ENCODE data around the gene NEBL. TPM values are rescaled to one million over a fixed set of nuclear protein-coding genes. Genes with fewer than 3 reads are reported as not detected.
"Not testable (repeated sequence)": the region's sequence is repeated elsewhere in the genome, so short reads cannot be mapped to it uniquely, and the experiment has no call there.

NEBL gene
- total RNA-seq = 10 to 100 TPM; 13.9 to 18.7 (median 16.0) TPM
- polyA plus RNA-seq = 1 to 10 TPM; 4.1 to 8.8 TPM

DNA sequence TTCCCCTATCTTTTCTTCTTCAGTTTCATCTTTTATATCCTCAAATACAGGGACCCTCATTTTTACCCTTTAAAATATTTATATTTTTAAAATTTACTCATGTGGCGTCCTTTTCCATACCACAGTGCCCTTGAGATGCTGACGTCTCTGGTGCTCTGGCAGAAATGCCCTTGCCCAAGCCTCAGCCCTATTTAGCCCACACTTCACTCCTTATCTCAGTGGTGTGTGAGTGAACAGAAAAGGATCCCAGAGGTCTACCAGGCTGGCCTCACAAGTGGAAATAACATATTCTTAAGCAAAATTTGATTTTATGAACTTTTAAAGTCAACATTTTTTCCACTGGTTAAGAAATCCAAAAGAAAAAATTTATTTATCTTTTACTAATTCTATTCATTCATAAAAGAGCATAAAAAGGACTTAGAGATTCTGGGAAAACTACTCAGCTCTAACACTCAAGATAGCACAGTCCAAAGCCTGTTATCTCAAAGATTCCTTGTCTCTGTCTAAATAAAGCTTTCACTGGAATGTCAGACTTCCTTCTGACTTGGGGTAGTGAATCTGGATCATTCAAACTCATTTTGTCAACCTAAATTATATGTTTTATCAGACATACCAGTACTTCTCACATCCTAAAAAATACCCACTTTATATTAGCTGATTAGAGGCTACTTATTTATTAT lies at the start of gene NEBL:
Gene NEBL, minus strand, starts transcription at position 166 of the 680 bp plus-strand sequence. Its CDS starts 106 bp downstream, at position 60.
- Histone ChIP-seq H3K27ac (no peak within 1 kb of the TSS), H3K27me3 (no peaks in the 10 kb centered on the region), H3K36me3 (peaks cover 0 to 4% (median 0%) of the 10 kb centered on the region in 3 donors), H3K4me3 (no peak within 1 kb of the TSS), H3K4me1 (no peaks in the 10 kb centered on the region), H3K9me3 (no peaks in the 10 kb centered on the region)
- no peak for TF ChIP-seq CTCF (IDR thresholded peaks at IDR 0.05)
- 86 to 96% methylated on average over 2 of the region's 2 CpGs for WGBS, 2 donors
- intact Hi-C loops (cut with DNase I) = no loop called here
- FAIRE-seq (no peak), DNase-seq (no peak), ATAC-seq (no peak)

GRCh38 chr10:20945546-20946332 lies 48.6 kb upstream of the NEBL start:
- intact Hi-C loops (cut with DNase I) = no loop called here
- Histone ChIP-seq H3K4me1 (no peaks in the 10 kb centered on the region), H3K27ac (no peak overlapping the region), H3K36me3 (no peaks in the 10 kb centered on the region), H3K27me3 (no peaks in the 10 kb centered on the region), H3K9me3 (no peaks in the 10 kb centered on the region), H3K4me3 (no peak overlapping the region)
- 90 to 92% methylated on average over 9 of the region's 9 CpGs for WGBS, 2 donors
- no peak for DNase-seq
- ATAC-seq = no peak
- no peak for FAIRE-seq
- no peak for TF ChIP-seq CTCF (IDR thresholded peaks at IDR 0.05)

DNA sequence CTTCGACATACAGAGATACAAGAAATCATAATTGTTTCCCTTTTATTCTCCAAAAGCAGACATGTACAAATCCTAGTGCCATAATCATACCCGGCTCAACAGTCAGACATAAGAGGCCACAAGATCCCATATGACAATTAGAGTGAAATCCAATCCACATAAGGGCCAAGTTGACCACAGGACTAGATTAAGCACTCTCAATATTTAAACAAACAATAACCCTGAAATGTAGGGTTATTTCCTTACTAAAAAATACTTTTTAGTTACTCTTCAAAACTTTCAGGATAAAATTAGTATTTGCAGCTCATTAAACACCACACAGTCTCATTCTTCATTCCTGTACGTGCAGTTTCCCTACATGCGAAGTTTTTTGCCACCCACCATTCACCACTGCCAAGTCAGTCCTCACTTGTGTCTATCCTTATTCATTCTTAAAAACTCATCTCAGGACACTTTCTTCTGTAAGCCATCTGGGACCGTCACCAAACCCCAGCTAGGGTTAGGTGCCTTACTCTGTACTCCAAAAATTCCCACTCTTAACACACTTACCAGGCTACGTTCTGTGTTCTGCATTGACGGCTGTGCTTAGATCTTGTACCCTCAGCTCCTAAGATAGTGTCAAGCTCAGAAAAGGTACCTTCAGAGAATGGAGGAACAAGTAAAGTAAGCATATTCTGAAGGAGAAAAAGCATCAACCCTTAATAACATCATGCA lies 47.8 kb upstream of the NEBL start:
- no peaks in the 10 kb centered on the region for H3K36me3 ChIP-seq
- no peak for DNase-seq
- H3K4me3 ChIP-seq = no peak overlapping the region
- H3K27ac ChIP-seq = no peak overlapping the region
- TF ChIP-seq CTCF (IDR thresholded peaks at IDR 0.05) = no peak
- FAIRE-seq = no peak
- H3K9me3 ChIP-seq = no peaks in the 10 kb centered on the region
- H3K4me1 ChIP-seq = no peaks in the 10 kb centered on the region
- ATAC-seq = no peak
- WGBS, 2 donors = 94 to 95% methylated on average over 7 of the region's 7 CpGs
- intact Hi-C loops (cut with DNase I) = no loop called here
- no peaks in the 10 kb centered on the region for H3K27me3 ChIP-seq

GRCh38 chr10:20939414-20939813 lies 42.3 kb upstream of the NEBL start:
- 75 to 90% methylated on average over 1 to 3 of the region's 5 CpGs for WGBS, 2 donors
- H3K4me3 ChIP-seq; DNase-seq; ATAC-seq; FAIRE-seq; H3K9me3 ChIP-seq; H3K27ac ChIP-seq; H3K27me3 ChIP-seq; H3K4me1 ChIP-seq; H3K36me3 ChIP-seq; intact Hi-C loops (cut with DNase I): not testable (repeated sequence)

DNA sequence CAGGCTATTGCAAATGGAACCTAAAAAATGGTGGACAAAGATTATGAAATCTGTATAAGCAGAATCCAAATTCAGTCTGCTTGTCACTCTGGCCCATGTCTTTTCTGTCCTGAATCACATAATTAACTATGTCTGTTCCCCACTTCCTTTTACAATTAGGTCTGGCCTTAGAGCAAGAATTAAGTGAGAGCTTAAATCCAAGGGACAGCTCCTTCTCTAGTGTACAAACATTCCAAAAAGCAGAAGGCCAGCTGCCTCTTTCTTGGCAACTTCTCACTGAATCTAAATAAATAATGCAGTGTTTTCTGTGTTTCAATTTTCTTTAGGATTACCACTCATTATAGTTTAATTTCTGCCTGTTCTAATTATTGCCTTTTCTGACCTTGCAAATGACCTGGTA lies 39.3 kb upstream of the NEBL start:
- no peaks in the 10 kb centered on the region for H3K36me3 ChIP-seq
- no peak overlapping the region for H3K4me3 ChIP-seq
- no peak overlapping the region for H3K27ac ChIP-seq
- H3K9me3 ChIP-seq = no peaks in the 10 kb centered on the region
- ATAC-seq = no peak
- intact Hi-C loops (cut with DNase I) = no loop called here
- H3K27me3 ChIP-seq = no peaks in the 10 kb centered on the region
- H3K4me1 ChIP-seq = no peaks in the 10 kb centered on the region
- FAIRE-seq = no peak
- no peak for TF ChIP-seq CTCF (IDR thresholded peaks at IDR 0.05)
- DNase-seq = no peak
